ENCODE data around the gene EFNA2.

EFNA2 gene

DNA sequence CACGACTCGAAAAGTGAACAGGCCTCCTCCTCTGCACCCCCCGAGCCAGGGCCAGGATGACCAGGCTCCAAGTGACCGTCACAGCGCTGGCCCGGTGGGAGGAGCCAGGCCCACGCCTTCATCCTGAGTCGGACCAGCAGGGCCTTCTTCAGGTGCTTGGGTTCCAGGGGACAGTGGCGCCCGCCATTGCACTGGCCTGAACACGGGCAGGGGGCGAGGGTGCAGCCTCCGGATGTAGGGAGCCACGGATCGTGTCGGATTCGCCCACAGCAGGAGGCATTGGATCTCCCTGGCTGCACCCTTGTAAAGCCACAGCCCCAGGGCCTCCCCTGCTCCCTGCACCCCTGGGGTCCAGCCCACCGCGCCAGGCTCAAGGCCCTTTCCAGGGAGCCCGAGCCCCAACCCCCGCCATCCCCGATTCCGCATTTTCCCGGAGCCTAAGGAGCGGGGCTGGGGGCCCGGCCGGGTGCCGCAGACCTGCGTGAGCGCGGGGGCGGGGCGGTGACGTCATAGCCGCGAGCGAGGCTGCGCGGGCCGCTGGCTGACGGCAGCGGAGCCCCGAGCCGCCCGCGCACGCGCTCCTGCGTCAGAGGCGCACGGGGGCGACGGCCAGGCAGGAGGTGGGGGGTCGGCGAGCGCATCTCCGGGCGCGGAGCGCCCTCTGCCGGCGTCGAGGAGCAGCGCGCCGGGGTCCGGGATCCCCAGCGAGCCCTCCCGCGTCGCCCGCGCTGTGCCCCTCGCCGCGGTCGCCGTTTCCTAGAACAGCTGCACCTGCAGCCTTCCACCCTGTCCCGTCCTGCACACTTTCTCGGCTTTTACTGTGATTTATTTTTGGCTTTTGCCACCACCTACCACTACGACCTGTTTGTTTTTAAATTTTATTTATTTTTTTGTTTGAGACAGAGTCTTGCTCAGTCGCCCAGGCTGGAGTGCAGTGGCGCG is 45.6 kb upstream of the EFNA2 start:
- TF ChIP-seq, protein P1, sequence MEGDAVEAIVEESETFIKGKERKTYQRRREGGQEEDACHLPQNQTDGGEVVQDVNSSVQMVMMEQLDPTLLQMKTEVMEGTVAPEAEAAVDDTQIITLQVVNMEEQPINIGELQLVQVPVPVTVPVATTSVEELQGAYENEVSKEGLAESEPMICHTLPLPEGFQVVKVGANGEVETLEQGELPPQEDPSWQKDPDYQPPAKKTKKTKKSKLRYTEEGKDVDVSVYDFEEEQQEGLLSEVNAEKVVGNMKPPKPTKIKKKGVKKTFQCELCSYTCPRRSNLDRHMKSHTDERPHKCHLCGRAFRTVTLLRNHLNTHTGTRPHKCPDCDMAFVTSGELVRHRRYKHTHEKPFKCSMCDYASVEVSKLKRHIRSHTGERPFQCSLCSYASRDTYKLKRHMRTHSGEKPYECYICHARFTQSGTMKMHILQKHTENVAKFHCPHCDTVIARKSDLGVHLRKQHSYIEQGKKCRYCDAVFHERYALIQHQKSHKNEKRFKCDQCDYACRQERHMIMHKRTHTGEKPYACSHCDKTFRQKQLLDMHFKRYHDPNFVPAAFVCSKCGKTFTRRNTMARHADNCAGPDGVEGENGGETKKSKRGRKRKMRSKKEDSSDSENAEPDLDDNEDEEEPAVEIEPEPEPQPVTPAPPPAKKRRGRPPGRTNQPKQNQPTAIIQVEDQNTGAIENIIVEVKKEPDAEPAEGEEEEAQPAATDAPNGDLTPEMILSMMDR (IDR thresholded peaks at IDR 0.05; ENCODE audit: insufficient read depth, low read depth, low read length, missing control alignments) = peak; percentile 41
- peak overlapping the region; percentile 40 for H3K4me3 ChIP-seq (ENCODE audit: low read length)
- peak; percentile 89 for DNase-seq (ENCODE audit: low read depth)

DNA sequence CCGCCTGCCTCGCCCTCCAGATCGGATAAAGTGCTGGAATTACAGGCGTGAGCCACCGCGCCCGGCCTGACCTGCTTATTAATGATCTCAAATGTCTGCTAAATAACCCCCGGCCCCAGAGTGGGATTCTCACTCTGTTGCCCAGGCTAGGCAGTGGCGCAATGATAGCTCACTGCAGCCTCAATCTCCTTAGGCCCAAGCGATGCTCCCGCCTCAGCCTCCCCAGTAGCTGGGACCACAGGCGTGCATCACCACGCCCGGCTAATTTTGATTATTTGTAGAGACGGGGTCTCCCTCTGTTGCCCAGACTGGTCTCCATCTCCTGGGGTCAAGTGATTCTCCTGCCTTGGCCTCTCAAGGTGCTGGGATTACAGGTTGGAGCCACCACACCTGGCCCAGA is 44.7 kb upstream of the EFNA2 start:
- peak overlapping the region; percentile 67 for H3K4me3 ChIP-seq (ENCODE audit: low read length)
- DNase-seq (ENCODE audit: low read depth) = no peak
- TF ChIP-seq, protein P1 (IDR thresholded peaks at IDR 0.05; ENCODE audit: insufficient read depth, low read depth, low read length, missing control alignments) = no peak

DNA sequence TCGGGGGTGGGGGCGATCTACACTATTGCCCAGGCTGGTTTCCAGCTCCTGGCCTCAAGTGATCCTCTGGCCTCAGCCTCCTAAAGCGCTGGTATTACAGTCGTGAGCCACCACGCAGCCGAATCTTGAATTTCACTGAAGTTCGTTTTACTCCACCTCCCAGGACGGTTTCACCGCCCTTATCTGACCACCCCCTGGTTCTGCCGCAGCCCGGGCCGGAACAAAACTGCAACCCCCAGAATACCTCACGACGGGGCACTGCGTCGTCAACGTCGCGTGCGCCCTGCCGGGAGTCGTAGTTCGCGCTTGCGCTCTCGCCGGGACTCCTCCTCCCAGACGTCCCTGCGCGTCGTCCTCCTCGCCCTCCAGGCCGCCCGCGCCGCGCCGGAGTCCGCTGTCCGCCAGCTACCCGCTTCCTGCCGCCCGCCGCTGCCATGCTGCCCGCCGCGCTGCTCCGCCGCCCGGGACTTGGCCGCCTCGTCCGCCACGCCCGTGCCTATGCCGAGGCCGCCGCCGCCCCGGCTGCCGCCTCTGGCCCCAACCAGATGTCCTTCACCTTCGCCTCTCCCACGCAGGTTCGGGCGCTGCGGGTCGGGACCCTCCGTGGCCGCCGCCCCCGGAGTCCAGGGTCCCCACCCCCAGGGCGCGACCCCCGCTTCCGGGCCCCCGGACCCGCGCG is 44.1 kb upstream of the EFNA2 start, which contains the start of gene ATP5F1D:
TSS of gene ATP5F1D (plus strand) at position 335 of the 679 bp plus-strand sequence. CDS start at position 435, 100 bp downstream.
- TF ChIP-seq, protein P1 (IDR thresholded peaks at IDR 0.05; ENCODE audit: insufficient read depth, low read depth, low read length, missing control alignments) = no peak
- peak; percentile 94 for DNase-seq (ENCODE audit: low read depth)
- H3K4me3 ChIP-seq (ENCODE audit: low read length) = peak within 1 kb of the TSS; percentile 67

DNA sequence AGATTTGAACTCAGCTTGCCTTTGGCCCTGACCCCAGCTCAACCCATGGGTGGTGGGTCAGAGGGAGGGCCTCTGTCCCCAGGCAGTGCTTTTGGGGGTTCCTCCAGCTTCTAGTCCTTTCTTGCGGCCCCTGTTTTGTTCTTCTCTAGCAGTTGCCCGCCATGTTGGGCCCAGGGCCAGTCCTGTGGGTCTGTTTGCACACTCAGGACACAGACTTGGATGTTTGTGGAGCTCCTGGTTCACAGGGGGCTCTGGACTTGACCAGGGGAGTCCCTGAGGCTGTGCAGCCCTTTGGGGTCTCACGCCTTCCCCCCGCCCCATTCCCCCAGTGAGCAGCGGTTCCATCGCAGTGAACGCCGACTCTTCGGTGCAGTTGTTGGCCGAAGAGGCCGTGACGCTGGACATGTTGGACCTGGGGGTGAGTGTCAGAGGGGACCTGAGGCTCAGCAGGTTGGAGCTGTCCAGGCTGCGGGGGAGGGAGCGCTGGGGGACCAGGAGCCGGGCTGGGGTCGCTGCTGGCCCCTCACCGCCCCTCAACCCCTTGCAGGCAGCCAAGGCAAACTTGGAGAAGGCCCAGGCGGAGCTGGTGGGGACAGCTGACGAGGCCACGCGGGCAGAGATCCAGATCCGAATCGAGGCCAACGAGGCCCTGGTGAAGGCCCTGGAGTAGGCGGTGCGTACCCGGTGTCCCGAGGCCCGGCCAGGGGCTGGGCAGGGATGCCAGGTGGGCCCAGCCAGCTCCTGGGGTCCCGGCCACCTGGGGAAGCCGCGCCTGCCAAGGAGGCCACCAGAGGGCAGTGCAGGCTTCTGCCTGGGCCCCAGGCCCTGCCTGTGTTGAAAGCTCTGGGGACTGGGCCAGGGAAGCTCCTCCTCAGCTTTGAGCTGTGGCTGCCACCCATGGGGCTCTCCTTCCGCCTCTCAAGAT is 41.6 kb upstream of the EFNA2 start:
- peak overlapping the region; percentile 15 for H3K4me3 ChIP-seq (ENCODE audit: low read length)
- TF ChIP-seq, protein P1 (IDR thresholded peaks at IDR 0.05; ENCODE audit: insufficient read depth, low read depth, low read length, missing control alignments) = peak; percentile 79
- peak; percentile 86 for DNase-seq (ENCODE audit: low read depth)

DNA sequence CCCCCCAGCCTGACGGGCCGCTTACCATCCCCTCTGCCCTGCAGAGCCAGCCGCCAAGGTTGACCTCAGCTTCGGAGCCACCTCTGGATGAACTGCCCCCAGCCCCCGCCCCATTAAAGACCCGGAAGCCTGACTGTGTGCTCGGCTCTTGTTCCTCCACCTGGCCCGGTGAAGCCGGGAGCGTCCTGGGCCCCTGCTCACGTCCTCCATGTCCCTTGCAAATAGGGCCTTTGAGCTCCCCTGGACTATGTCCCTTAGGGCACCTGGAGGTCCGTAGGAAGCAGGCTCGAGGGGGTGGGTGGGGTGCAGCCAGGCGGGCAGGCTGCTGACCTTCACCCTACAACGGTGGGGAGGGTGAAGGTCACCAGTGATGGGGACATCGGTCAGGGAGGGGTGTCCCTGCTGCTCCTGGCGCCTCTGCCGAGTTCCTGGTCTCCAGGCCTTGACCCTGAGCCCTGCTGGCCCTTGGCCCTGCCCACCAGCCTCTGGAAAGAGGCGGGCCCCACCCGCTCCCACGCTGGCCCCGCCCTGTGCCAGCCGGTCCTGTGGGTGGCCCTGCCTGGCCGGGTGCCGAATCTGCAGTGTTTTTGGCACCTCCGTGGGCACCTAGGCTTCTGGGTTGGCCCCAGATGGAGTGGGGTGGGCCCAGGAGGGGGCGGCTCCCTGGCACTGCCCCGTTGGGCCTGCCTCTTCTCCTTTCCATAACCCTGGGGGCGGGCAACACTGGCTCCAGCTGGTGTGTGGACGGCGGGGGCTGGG is 40.8 kb upstream of the EFNA2 start:
- no peak for DNase-seq (ENCODE audit: low read depth)
- TF ChIP-seq, protein P1 (IDR thresholded peaks at IDR 0.05; ENCODE audit: insufficient read depth, low read depth, low read length, missing control alignments) = no peak
- peak overlapping the region; percentile 15 for H3K4me3 ChIP-seq (ENCODE audit: low read length)
